NCI-H510A (cell line): ENCODE measurements around the gene NCSTN.

Experiments used
- DNase-seq: peaks from one replicate; lab custom pipeline; 2025; lab: John Stamatoyannopoulos, UW

NCSTN gene

DNA sequence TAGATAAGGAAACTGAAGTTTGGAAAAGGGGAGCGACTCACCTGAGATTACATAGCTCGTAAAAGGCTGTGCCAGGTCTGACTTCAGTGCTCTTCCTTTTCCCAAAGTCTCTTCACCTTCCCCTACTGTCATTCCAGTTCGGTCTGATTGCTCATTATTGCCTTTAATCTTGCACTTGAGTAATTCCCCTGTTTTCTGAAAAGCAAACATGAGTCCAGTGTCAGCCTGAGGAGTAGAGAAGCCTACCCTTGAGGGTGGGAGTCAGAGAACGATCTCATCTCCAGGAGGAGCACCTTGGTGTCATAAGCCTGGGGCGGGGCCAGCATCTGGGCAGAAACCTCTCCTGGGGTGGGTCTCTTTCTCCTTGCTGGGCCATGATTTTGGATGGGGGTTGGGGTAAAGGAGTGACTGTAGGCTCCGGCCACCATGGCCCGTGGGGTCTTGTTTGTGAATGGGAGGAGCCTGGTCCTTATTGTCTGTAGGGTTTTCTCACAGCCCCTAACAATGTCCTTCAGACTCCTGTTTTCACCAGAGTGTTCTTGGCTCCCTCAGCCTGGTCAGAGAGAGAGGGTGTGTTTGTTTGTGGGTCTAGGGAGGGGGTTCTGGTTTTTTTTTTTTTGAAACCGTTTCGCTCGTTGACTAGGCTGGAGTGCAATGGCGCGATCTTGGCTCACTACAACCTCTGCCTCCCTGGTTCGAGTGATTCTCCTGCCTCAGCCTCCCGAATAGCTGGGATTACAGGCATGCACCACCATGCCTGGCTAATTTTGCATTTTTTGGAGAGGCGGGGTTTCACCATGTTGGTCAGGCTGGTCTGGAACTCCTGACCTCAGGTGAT, 63.2 kb downstream of the NCSTN start:
- DNase-seq = no peak

DNA sequence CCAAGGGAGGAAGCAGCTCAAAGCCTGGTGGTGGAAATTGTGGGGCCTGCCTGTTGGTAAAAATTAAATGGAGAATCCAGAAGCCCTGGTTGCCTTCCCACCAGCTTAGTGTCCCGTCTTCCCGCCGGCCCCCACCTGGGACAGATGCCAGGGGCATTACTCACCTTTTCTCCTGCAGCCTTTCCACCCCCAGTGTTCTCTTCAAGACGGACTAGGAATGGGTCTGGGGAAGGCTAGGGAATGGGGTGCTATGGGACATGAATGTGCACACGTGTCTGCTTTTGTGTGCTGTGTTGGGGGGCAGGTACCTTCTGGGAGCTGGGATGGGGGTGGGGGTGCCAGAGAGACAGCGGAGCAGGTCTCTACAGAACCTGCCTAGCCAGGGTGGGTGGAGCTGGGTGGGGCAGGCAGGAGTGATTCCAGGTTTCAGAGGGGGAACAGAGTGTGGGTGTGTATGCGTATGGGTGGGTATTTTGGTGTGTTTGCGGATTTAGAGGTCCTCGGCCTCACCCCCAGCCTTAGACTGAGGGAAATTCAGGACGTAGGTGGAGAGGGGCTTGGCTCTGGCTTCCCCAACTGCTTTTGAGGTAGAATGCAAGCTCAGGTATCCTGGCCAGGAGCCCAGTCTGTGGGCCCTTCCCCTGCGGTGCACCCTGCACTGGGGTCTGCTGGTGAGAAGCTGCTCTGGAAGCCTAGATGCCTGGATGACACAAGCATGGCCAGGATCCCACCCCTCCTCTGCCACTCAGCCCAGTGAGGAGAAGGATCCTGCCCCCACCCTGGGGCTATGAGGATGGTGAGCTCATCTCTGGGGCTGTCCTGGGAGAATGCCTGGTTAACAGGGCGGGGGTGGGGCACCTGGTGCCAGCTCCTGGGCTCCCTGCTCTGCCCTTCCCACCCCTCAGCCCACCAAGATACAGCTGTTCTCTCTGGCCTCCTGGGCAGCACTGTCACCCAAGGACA, 64.9 kb downstream of the NCSTN start:
- DNase-seq = no peak
